HEK293 (cell line): ENCODE results near the gene IL5.

Experiments used
- EGR2 ChIP-seq: fragments of 450-650 bp; formaldehyde crosslinking; IDR thresholded peaks from 2 replicates; pipeline ENCODE4 v1.5.1; 2016; ENCODE audit warnings: low read depth, missing biosample characterization, missing genetic modification characterization
- GLI2 ChIP-seq: fragments of 450-650 bp; formaldehyde crosslinking; IDR thresholded peaks from 2 replicates; pipeline ENCODE4; 2017; ENCODE audit warnings: missing biosample characterization, missing genetic modification characterization, low read depth, borderline replicate concordance
- HOXA7 ChIP-seq: sonication (generic); formaldehyde crosslinking; IDR thresholded peaks from 2 replicates; pipeline ENCODE4 v1.8.1; 2022; ENCODE audit warnings: missing genetic modification reagents, borderline replicate concordance
- HOXC10 ChIP-seq: sonication (generic); formaldehyde crosslinking; IDR thresholded peaks from 2 replicates; pipeline ENCODE4 v1.8.1; 2023; ENCODE audit warnings: mild to moderate bottlenecking, missing genetic modification reagents
- IKZF3 ChIP-seq: fragments of 450-650 bp; IDR thresholded peaks from 2 replicates; pipeline ENCODE4 v1.5.0; 2018; ENCODE audit warnings: missing biosample characterization, mild to moderate bottlenecking, missing genetic modification characterization, moderate library complexity
- KLF9 ChIP-seq: fragments of 450-650 bp; formaldehyde crosslinking; IDR thresholded peaks from 2 replicates; pipeline ENCODE4 v1.5.1; 2016; ENCODE audit warnings: missing biosample characterization, missing genetic modification characterization, low read depth
- MEIS1 ChIP-seq: sonication (generic); formaldehyde crosslinking; IDR thresholded peaks from 2 replicates; pipeline ENCODE4 v1.8.1; 2022; ENCODE audit warnings: missing genetic modification reagents, mild to moderate bottlenecking, borderline replicate concordance
- PATZ1 ChIP-seq: fragments of 450-650 bp; formaldehyde crosslinking; IDR thresholded peaks from 2 replicates; pipeline ENCODE4 v1.5.1; 2016; ENCODE audit warnings: missing biosample characterization, missing genetic modification characterization
- REPIN1 ChIP-seq: fragments of 450-650 bp; formaldehyde crosslinking; IDR thresholded peaks from 2 replicates; pipeline ENCODE4 v1.5.1; 2017; ENCODE audit warnings: missing biosample characterization, missing genetic modification characterization, low read depth
- SCRT1 ChIP-seq: fragments of 450-650 bp; formaldehyde crosslinking; IDR thresholded peaks from 2 replicates; pipeline ENCODE4 v1.5.1; 2016; ENCODE audit warnings: missing biosample characterization, missing genetic modification characterization, borderline replicate concordance
- SP3 ChIP-seq: fragments of 450-650 bp; formaldehyde crosslinking; IDR thresholded peaks from 2 replicates; pipeline ENCODE4 v1.5.1; 2016; ENCODE audit warnings: missing biosample characterization, missing genetic modification characterization
- SP7 ChIP-seq: fragments of 450-650 bp; formaldehyde crosslinking; IDR thresholded peaks from 2 replicates; pipeline ENCODE4 v1.5.1; 2016; ENCODE audit warnings: missing biosample characterization, missing genetic modification characterization
- TCF7L2 ChIP-seq: IDR thresholded peaks from 2 replicates; pipeline ENCODE4 v1.6.1; 2011; ENCODE audit warnings: low read depth, mild to moderate bottlenecking, inconsistent platforms, low read length, moderate library complexity, borderline replicate concordance
- ZBTB6 ChIP-seq: fragments of 450-650 bp; formaldehyde crosslinking; IDR thresholded peaks from 2 replicates; pipeline ENCODE4 v1.5.1; 2017; ENCODE audit warnings: missing biosample characterization, missing genetic modification characterization
- ZNF10 ChIP-seq: fragments of 450-650 bp; formaldehyde crosslinking; IDR thresholded peaks from 2 replicates; pipeline ENCODE4 v1.5.1; 2017; ENCODE audit warnings: missing biosample characterization, missing genetic modification characterization
- ZNF121 ChIP-seq: fragments of 450-650 bp; formaldehyde crosslinking; IDR thresholded peaks from 2 replicates; pipeline ENCODE4 v1.5.1; 2016; ENCODE audit warnings: missing biosample characterization, missing genetic modification characterization
- ZNF174 ChIP-seq: fragments of 450-650 bp; formaldehyde crosslinking; IDR thresholded peaks from 2 replicates; pipeline ENCODE4 v1.5.0; 2017; ENCODE audit warnings: missing biosample characterization, mild to moderate bottlenecking, missing genetic modification characterization
- ZNF19 ChIP-seq: fragments of 450-650 bp; formaldehyde crosslinking; IDR thresholded peaks from 2 replicates; pipeline ENCODE4; 2016; ENCODE audit warnings: missing biosample characterization, missing genetic modification characterization, low read depth
- ZNF223 ChIP-seq: fragments of 450-650 bp; formaldehyde crosslinking; IDR thresholded peaks from 2 replicates; pipeline ENCODE4 v1.5.1; 2016; ENCODE audit warnings: missing biosample characterization, missing genetic modification characterization
- ZNF350 ChIP-seq: fragments of 450-650 bp; formaldehyde crosslinking; IDR thresholded peaks from 2 replicates; pipeline ENCODE4 v1.5.0; 2017; ENCODE audit warnings: missing biosample characterization, mild to moderate bottlenecking, missing genetic modification characterization
- ZNF37A ChIP-seq: fragments of 450-650 bp; IDR thresholded peaks from 2 replicates; pipeline ENCODE4 v1.5.1; 2018; ENCODE audit warnings: missing biosample characterization, missing genetic modification characterization
- ZNF426 ChIP-seq: fragments of 450-650 bp; formaldehyde crosslinking; IDR thresholded peaks from 2 replicates; pipeline ENCODE4 v1.5.1; 2017; ENCODE audit warnings: missing biosample characterization, missing genetic modification characterization, mild to moderate bottlenecking, inconsistent platforms, moderate library complexity
- ZNF510 ChIP-seq: fragments of 450-650 bp; formaldehyde crosslinking; IDR thresholded peaks from 2 replicates; pipeline ENCODE4 v1.5.1; 2018; ENCODE audit warnings: mild to moderate bottlenecking, missing genetic modification characterization, missing biosample characterization; ENCODE audit not compliant: insufficient replicate concordance
- ZNF530 ChIP-seq: fragments of 450-650 bp; formaldehyde crosslinking; IDR thresholded peaks from 2 replicates; pipeline ENCODE4 v1.5.1; 2016; ENCODE audit warnings: low read depth, missing biosample characterization, missing genetic modification characterization
- ZNF549 ChIP-seq: fragments of 450-650 bp; IDR thresholded peaks from 2 replicates; pipeline ENCODE4 v1.5.1; 2018; ENCODE audit warnings: missing biosample characterization, missing genetic modification characterization, mild to moderate bottlenecking, inconsistent platforms, moderate library complexity
- ZNF560 ChIP-seq: fragments of 450-650 bp; formaldehyde crosslinking; IDR thresholded peaks from 2 replicates; pipeline ENCODE4 v1.5.1; 2017; ENCODE audit warnings: missing biosample characterization, missing genetic modification characterization, borderline replicate concordance
- ZNF600 ChIP-seq: fragments of 450-650 bp; formaldehyde crosslinking; IDR thresholded peaks from 2 replicates; pipeline ENCODE4 v1.5.1; 2016; ENCODE audit warnings: missing biosample characterization, missing genetic modification characterization
- ZNF629 ChIP-seq: fragments of 450-650 bp; formaldehyde crosslinking; IDR thresholded peaks from 2 replicates; pipeline ENCODE4 v1.5.1; 2017; ENCODE audit warnings: missing biosample characterization, missing genetic modification characterization
- ZNF677 ChIP-seq: fragments of 450-650 bp; IDR thresholded peaks from 2 replicates; pipeline ENCODE4 v1.5.0; 2018; ENCODE audit warnings: missing biosample characterization, mild to moderate bottlenecking, missing genetic modification characterization, moderate library complexity
- ZNF707 ChIP-seq: fragments of 450-650 bp; formaldehyde crosslinking; IDR thresholded peaks from 2 replicates; pipeline ENCODE4 v1.5.1; 2016; ENCODE audit warnings: missing biosample characterization, missing genetic modification characterization
- ZNF747 ChIP-seq: fragments of 450-650 bp; formaldehyde crosslinking; IDR thresholded peaks from 2 replicates; pipeline ENCODE4 v1.5.1; 2016; ENCODE audit warnings: missing biosample characterization, missing genetic modification characterization
- ZSCAN16 ChIP-seq: fragments of 450-650 bp; formaldehyde crosslinking; IDR thresholded peaks from 2 replicates; pipeline ENCODE4 v1.5.1; 2016; ENCODE audit warnings: missing biosample characterization, missing genetic modification characterization
- ZXDB ChIP-seq: fragments of 450-650 bp; formaldehyde crosslinking; IDR thresholded peaks from 2 replicates; pipeline ENCODE4 v1.5.1; 2016; ENCODE audit warnings: missing biosample characterization, missing genetic modification characterization

IL5 gene

GRCh38 chr5:132495667-132496190, 47.6 kb downstream of the IL5 start (continued):
- no peak for TF ChIP-seq TCF7L2
- TF ChIP-seq HOXA7 (CRISPR knock-in tag), result no peak
- TF ChIP-seq KLF9 (tag by site-specific recombination), result peak; percentile 44; the same call in 1 of the 2 replicates
- no peak for TF ChIP-seq ZNF707 (tag by site-specific recombination)
- TF ChIP-seq ZNF600 (tag by site-specific recombination), result peak; percentile 80
- TF ChIP-seq ZNF560, result no peak
- TF ChIP-seq PATZ1 (tag by site-specific recombination), result peak; percentile 78
- no peak for TF ChIP-seq ZNF10 (tag by site-specific recombination)
- TF ChIP-seq ZXDB, result peak; percentile 44; the same call in 1 of the 2 replicates
- peak; percentile 96 for TF ChIP-seq EGR2 (tag by site-specific recombination)
- no peak for TF ChIP-seq ZNF426 (tag by site-specific recombination)
- no peak for TF ChIP-seq MEIS1 (CRISPR knock-in tag)
- no peak for TF ChIP-seq ZNF174 (tag by site-specific recombination)
- no peak for TF ChIP-seq ZSCAN16
- TF ChIP-seq ZNF37A (tag by site-specific recombination), result no peak
- no peak for TF ChIP-seq REPIN1
- no peak for TF ChIP-seq GLI2 (tag by site-specific recombination)
- TF ChIP-seq ZNF350 (tag by site-specific recombination), result no peak
- TF ChIP-seq SP7 (tag by site-specific recombination), result peak; percentile 58
- no peak for TF ChIP-seq ZNF747 (tag by site-specific recombination)
- no peak for TF ChIP-seq ZNF629 (tag by site-specific recombination)
- no peak for TF ChIP-seq SCRT1
- no peak for TF ChIP-seq ZNF223
- peak; percentile 25; the same call in 1 of the 2 replicates for TF ChIP-seq IKZF3 (tag by site-specific recombination)
- peak; percentile 47; the same call in 1 of the 2 replicates for TF ChIP-seq ZBTB6
- no peak for TF ChIP-seq HOXC10 (CRISPR knock-in tag)
- TF ChIP-seq ZNF121 (tag by site-specific recombination), result no peak
- 0 out of 2 replicates have a peak, but pooled peaks have one; percentile 15 for TF ChIP-seq ZNF677 (tag by site-specific recombination)
- no peak for TF ChIP-seq ZNF19 (tag by site-specific recombination)
- no peak for TF ChIP-seq ZNF510 (tag by site-specific recombination)
- TF ChIP-seq ZNF530 (tag by site-specific recombination), result no peak
- peak; percentile 21; the same call in 1 of the 2 replicates for TF ChIP-seq SP3 (tag by site-specific recombination)
- TF ChIP-seq ZNF549 (tag by site-specific recombination), result no peak
